NCI-H524 (cell line): ENCODE data around the gene ALDOB.
A peak's percentile ranks its signal among the peaks of the same experiment; 100 is the strongest.
"Not testable (repeated sequence)": the region's sequence is repeated elsewhere in the genome, so short reads cannot be mapped to it uniquely, and the experiment has no call there.

Source experiments
- DNase-seq, 2 experiments: peaks; one replicate each; lab custom pipeline; 2025; lab: John Stamatoyannopoulos, UW

Gene ALDOB

DNA sequence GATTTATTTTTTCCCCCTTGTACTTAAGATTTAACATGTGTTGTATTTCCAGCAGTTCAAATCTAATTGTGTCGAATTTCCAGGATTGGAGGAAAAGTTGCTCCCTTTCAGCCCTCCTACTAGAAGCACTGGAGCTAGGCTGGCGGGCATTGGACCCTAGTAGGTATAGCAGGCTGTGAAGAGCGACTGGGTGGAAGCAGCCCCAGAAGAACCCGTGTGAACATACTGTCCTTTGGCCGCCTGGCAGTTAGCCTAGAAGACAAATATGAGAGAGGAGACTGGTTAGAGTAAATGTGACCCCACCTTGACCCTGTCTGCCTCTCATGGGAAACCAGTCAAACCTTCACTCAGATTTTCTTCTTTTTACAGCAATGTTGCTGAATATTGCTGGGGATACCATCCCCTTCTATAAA, 13.9 kb downstream of the ALDOB start:
- DNase-seq, result no peak

DNA sequence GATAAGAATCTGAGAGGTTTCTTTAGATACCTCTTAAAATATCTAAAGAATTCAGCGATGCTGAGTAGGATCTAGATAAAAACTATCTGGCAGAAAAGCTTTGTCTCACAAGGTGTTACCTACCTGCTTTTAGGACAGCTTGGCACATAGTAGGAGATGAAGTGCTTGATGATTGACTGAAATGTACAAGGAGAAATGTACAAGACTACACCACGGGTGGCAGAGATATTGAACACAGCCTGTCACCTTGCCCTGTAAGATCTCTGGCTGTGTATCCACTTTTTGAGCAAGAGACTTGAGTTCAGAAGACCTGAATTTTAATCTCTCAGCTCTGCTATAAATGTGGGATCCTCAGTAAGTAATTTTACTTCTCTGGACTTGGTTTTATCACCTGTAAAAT, 15.7 kb downstream of the ALDOB start:
- no peak for DNase-seq

DNA sequence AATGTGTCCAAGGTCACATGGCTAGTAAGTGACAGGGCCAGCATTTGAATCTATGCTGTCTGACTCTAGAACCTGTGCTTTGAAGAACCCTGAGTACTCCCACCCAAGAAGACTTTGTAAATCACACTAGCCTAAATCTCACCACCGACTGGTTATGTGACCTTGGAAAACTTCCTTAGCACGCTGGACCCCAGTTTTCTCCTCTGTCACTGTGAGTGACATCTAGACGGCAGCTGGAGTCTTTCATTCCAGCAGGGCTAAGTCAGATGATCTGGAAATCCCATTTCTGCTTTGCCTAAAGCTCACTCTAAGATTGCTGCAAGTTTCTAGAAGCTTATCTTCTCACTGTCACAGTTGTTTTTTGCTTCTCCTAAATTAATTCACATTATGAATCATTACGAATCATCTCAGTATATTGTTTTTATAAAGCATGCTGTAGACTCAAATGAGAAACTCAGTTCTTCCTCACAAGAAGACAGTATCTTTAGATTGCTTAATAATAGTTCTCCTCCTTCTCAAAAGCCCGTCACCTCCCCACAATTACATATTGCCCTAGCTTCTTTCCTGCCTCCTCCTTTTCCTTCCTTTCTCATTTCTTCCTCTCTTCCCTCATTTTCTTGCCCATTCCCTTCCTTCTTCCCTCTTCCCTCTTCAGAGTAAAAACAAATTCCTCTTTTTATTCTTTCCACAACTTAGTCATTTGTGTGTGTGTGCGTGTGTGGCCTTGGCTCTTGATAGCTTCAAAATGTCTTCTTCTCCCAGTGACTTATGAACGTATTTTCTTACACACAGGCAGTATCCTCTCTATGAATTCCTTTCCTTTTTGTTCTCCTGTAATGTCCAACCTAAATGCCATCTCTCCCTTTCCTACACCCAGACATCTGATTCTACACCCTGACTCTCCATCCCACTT, 16.8 kb downstream of the ALDOB start:
- no peak for DNase-seq

DNA sequence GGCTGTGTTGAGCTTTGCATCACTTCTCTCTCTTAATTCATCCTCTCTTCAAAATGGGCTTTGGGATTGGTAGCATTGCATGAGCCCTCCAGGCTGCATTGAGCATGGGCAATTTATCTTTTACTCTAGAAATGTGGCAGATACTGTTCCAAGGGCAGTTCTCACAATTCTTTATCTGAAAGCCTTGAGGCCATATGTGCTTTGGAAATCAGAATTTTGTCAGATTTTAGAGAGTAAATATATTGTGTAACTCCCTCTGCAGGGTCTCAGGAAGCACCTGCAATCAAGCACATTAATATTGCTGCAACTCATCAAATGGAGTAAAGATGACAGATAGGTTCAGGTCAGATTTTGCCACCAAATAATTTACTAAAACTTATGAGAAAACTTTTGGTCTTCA, 17.6 kb downstream of the ALDOB start:
- no peak for DNase-seq

DNA sequence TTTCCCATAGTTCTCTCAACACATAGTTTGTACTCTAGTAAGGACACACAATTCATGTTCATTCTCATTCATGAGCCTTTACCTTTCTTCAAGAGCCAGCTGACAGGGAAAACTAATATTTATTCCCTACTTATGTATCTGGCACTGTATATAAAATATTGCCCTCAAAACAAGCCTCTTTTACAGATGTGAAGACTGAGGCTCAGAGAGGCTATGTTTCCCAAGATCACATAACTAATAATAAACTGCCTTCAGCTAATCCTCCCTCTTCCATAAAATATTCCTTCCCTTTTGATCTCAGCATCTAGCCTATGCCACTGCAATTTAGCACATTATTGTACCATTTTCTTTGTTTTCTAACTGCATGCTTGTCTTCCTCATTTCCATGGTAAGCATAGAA, 18.2 kb downstream of the ALDOB start:
- DNase-seq, result no peak

DNA sequence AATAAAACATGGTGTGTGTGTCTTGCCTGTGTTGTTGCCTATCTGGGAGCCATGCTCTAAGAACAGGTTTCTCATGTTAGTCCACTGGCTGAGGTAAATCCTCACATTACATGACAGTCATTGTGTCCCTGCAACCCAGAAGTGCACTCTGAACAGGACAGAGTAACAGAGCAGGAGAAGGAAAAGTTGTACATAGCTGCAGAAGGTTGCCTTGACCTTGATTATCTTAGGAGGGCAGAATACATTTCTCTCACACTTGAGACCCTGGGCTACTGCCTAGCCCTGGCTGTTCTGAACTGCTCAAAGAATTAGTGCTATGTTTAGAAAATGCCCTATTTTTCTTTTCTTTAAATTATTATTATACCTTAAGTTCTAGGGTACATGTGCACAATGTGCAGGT, 20.0 kb downstream of the ALDOB start:
- DNase-seq, result no peak

DNA sequence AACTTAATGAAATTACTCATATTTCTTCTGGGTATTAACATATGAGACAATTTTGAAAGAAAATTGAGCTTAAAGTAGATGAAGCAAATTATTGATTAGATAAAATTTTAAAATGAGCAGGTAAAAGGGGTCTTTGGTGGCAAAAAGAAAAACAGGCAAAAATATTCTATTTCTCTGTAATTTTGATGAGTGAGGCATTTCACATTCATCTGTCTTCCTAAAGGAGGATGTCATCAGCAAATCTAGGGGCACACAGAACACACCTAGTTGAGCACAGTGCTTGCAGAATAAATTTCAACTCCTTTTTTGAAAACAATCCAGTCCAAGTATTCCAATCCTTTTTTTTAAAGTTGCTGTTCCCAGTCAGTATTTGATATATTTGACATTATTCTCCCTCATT, 20.7 kb downstream of the ALDOB start:
- DNase-seq, result no peak

DNA sequence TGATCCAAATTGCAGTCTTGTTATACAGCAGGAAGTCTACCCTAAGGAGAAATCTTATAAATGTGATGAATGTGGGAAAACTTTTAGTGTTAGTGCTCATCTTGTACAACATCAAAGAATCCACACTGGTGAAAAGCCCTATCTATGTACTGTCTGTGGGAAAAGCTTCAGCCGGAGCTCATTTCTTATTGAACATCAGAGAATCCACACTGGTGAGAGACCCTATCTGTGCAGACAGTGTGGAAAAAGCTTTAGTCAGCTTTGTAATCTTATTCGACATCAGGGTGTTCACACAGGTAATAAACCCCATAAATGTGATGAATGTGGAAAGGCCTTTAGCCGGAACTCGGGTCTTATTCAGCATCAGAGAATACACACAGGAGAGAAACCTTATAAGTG, 26.5 kb downstream of the ALDOB start:
- DNase-seq, result no peak

DNA sequence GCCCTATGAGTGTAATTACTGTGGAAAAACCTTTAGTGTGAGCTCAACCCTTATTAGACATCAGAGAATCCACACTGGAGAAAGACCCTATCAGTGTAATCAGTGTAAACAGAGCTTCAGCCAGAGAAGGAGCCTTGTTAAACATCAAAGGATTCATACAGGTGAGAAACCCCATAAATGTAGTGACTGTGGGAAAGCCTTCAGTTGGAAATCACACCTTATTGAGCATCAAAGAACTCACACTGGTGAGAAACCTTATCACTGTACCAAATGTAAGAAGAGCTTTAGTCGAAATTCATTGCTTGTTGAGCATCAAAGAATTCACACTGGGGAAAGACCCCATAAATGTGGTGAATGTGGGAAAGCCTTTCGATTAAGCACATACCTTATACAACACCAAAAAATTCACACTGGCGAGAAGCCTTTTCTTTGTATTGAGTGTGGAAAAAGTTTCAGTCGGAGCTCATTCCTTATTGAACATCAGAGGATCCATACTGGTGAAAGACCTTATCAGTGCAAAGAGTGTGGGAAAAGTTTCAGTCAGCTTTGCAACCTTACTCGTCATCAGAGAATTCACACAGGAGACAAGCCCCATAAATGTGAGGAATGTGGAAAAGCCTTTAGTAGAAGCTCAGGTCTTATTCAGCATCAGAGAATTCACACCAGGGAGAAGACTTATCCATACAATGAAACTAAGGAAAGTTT, 27.0 kb downstream of the ALDOB start:
- no peak for DNase-seq

DNA sequence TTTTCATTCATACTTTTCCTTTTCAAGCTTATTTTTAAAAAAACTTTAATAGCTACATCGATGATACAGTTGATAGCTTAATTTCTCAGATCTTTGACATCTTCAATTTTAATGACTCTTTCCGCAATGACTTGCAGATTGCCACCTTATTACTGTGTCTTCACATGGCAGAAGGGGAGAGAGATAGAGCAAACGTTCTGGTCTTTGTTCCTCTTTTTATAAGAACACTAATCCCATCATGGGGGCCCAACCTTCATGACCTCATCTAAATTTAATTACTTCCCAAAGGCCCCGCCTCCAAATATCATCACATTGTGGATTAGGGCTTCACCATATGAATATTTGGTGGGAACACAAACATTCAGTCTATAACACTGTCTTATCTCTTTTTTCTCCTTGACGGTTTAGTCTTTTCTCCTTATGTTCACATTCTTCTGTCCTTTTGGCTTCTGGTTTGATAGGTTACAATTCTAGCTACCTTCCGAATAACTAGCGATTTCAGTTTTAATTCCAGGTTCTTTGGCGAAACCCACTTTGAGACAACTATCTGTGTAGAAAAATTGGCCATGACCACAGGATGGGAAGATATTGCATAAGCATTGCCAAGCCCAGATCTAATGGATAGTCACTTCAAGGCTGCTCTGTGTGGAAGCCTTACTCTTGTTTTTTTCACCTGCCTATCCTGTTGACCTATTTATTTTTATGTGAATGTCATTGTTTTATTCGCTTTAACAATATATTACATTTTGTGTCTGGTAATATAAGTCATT, 31.9 kb downstream of the ALDOB start:
- DNase-seq, result no peak

DNA sequence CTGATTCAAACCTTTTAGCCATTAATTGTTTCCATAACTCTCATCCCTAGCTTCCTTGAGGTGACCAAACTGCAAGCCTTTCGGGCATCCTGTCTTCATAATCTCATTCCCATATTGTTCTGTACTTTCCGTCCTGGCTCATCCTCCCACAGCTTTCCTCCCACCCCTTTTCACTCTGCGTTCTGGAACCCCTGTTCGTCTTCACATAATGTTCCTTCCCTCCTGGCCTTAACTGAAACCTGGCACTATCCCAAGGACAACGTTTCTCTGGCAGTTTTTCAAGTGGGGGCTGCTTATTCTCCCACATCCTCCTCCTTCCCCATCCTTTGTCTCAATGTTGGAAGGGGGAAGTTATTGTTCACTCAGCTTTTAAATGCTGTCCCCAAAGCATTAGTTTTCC, 35.5 kb downstream of the ALDOB start:
- no peak for DNase-seq

DNA sequence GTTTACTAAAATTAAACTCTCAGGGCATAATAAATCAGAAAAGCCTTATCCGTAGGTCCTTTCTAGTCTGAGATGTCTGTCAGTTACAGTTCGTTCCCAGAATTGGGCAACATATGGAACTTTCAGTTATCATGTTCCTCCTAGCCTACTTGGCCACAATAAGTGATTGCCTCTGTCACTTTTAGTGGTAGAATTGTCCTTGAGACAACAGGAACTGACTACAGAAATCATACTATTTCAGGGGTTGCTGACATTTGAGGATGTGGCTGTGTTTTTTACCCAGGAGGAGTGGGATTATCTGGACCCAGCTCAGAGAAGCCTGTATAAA, 36.0 kb downstream of the ALDOB start:
- DNase-seq, result peak in 1 of 2 experiments; percentile 41

DNA sequence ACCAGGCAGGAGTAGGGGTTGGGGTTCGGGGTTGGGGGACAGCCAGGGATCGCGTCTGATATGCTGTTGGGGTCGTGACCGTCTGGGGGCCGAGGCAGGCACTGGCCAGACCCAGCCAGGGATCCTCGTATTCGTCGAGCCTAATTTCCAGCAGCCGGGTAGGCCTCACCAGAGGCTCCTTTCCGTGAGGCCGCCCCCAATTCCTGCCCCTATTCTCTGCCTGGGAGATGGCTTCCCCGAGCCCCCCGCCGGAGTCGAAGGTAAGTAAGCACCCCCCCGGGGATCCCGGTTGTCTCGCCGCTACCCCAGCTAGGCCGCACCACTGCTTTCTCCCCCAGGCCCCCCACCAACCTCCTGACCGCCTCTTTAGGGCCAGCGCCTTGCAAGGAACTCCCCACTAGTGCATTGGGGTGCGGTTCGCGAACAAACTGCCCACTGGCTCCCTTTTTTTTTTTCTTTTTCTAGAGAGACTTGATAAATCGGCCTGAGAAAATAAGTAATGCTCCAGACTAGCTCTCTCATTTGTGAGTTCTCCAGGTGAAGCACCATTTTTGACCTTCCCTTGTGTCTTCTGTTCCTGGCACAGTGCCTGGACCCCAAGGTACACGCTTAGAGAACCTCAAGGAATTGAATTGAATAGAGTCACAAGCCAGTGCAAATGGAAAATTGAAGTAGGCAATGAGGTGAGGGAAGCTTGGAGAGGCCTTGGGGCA, 36.5 kb downstream of the ALDOB start:
- DNase-seq, result peak in 1 of 2 experiments; percentile 64

DNA sequence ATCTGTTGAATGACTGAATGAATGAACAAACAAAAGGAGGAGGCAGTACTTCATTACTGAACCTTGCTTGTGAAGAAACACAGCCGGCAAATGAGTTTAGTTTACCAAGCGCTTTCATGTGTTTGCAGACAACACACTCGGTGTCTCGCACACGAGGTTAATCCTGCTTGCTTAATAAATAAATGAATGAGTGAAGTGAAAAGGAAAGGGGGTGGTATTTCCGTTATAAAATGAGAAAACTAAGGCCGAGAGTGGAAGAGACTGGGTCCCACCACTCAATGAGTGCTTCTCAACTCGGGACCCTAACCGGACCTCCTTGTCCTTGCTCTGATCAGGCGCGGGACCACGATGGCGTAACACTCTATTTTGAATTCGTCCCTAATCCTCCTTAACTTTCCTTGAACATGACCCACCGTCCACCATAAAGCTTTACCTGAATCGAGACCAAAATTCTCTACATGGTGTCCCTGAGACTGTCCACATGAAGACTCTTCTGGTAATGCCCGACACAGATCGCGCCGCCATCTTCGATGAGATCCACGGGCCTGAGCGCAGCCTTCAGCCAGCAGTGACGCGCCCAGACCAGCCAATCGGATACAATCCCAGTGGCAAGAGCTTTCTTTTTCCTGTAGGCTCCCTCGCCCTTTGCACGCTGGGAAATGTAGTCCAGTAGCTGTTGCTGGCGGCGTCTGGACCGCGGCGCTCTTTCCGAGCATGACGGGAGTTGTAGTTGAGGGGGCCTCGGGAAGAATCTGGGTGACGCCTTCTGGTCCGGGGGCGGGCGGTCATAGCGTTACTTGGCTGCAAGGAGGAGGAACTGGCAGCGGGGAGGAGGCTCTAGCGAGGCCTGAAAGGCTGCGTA, 37.3 kb downstream of the ALDOB start, which contains the start of the genes MRPL50 and ZNF189:
Gene MRPL50 (minus strand): TSS at position 551 of the 862 bp plus-strand sequence. CDS start 26 bp downstream, at position 525.
Gene ZNF189 (plus strand): TSS at position 784 of the 862 bp plus-strand sequence. CDS start 306 bp downstream, outside the sequence.
- peak; percentile 99 for DNase-seq

DNA sequence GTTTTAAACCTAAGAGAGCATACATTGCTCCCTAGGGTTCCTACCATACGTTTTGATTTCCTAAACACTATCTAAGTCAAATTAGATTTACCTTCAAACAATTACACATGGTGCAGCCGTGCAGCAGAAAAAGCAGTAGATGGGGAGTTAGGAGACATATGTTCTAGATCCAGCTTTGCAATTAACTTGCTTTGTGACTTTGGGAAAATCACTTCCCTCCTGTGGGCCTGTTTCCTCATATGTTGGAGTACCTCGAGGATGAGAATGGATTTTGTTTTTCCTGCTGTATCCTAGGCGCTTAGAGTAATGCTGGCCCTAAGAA, 37.9 kb downstream of the ALDOB start:
- DNase-seq, result peak in 1 of 2 experiments; percentile 51

DNA sequence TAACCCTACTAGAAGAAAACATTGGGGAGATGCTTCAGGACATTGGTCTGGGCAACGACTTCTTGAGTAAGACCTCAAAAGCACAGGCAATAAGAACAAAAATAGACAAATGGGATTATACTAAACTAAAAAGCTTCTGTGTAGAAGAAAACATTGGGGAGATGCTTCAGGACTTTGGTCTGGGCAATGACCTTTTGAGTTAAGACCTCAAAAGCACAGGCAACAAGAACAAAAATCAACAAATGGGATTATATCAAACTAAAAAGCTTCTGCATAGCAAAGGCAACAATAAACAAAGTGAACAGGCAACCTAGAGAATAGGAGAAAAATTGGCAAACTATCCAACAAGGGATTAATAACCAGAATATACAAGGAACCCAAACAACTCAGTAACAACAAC, 40.9 kb downstream of the ALDOB start:
- no peak for DNase-seq

DNA sequence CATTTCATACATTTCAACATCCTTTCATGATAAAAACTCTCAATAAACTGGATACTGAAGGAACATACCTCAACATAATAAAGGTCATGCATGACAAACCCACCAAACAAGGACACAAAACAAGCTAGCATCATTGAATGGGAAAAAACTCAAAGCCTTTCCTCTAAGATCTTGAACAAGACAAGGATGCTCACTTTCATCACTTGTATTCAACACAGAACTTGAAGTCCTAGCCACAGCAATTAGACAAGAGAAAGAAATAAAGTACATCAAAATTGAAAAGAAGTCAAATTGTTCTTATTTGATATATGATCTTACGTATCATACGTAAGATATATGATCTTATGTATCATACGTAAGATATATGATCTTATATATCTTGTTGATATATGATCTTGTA, 42.4 kb downstream of the ALDOB start:
- no peak for DNase-seq

DNA sequence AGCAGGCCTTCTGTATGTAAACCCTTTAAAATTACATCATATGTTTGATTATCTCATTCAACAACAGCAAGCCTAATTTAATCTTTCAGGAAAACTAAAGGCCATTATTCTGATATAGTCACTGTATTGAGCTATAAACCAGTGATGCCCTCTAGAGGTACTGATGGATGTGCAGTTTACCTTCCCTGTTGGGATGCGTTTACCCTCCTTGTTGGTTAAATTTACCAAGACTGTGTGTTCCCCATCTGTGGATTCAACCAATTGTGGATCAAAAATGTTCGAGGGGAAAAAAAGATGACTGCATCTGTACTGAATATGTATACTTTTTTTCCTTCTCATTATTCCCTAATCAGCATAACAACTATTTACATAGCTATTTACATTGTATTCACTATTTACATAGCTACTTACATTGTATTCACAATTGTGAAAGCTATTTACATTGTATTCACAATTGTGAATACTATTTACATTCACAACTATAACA, 47.0 kb downstream of the ALDOB start:
- DNase-seq, result peak; percentile 18 to 51

DNA sequence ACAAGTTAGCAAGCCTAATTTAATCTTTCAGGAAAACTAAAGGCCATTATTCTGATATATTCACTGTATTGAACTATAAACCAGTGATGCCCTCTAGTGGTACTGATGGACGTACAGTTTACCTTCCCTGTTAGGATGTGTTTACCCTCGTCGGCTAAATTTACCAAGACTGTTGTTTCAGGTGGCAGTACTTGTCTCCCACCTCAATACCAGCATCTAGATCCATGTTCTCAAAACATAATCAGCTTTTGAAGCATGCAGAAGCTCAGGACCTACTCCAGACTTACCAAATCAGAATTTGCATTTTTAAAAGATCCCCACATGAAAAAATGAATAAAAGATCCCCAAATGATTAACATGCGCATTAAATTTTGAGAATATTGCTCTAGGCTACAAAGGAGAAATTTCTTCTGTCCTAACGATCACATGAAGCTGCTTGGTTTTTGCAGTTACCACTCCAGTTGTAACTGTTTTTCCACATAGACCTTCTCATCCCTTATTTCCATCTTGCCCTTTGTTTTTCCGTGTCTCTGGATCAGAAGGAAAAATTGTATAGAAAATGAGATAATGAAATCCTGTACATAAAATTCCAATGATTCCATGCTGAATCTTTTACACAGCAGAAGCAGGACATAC, 47.6 kb downstream of the ALDOB start:
- DNase-seq, result peak; percentile 42 to 59

DNA sequence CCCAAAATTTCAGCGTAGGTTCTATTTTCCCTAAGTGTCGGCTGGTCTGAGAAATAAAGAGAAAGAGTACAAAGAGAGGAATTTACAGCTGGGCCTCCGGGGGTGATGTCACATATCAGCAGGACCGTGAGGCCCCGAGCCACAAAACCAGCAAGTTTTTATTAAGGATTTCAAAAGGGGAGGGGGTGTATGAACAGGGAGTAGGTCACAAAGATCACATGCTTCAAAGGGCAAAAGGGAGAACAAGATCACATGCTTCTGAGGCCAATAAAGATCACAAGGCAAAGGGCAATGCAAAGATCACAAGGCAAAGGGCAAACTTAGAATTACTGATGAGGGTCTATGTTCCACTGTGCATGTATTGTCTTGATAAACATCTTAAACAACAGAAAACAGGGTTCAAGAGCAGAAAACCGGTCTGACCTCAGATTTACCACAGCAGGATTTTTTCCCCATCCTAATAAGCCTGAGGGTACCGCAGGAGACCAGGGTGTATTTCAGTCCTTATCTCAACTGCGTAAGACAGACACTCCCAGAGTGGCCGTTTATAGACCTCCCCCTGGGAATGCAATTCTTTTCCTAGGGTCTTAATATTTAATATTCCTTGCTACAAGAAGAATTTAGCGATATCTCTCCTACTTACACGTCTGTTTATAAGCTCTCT, 50.6 kb downstream of the ALDOB start, which contains the start of gene BAAT:
Gene BAAT (minus strand): TSS at position 134 of the 664 bp plus-strand sequence. CDS start 13,602 bp downstream, outside the sequence.
- not testable (repeated sequence) for DNase-seq
